K562 (cell line): Measurements from ENCODE around the gene TOGARAM2. TPM values are rescaled to one million over a fixed set of nuclear protein-coding genes. Genes with fewer than 3 reads are reported as not detected.

Experiments used
- CTCF ChIP-seq, 3 experiments: IDR thresholded peaks in 2 of 3; conservative IDR thresholded peaks in 1 of 3; 2 replicates each; pipeline ENCODE4 v1.5.1; 2011 to 2012; ENCODE audit warnings: low read length in 3 of 3, mild to moderate bottlenecking in 3 of 3, control low read depth in 2 of 3, improper control_type of control experiment in 1 of 3, inconsistent platforms in 1 of 3, low read depth in 1 of 3, mixed read lengths in 1 of 3, moderate library complexity in 1 of 3; ENCODE audit not compliant: insufficient read depth in 2 of 3
- DEAF1 ChIP-seq: fragments of 450-650 bp; formaldehyde crosslinking; IDR thresholded peaks from 2 replicates; pipeline ENCODE4 v1.4.0; 2020; ENCODE audit warnings: mild to moderate bottlenecking, moderate library complexity
- FOXK1 ChIP-seq: sonication (generic); formaldehyde crosslinking; IDR thresholded peaks from 2 replicates; pipeline ENCODE4 v1.8.0; 2022; ENCODE audit warnings: missing genetic modification reagents, mild to moderate bottlenecking, borderline replicate concordance
- GATA2 ChIP-seq: sonication (generic); formaldehyde crosslinking; IDR thresholded peaks from 2 replicates; pipeline ENCODE4 v1.4.0; 2020; ENCODE audit warnings: mild to moderate bottlenecking, missing genetic modification reagents
- LCOR ChIP-seq: sonication (generic); formaldehyde crosslinking; IDR thresholded peaks from 2 replicates; pipeline ENCODE4 v1.8.0; 2022; ENCODE audit warnings: mild to moderate bottlenecking, missing genetic modification reagents
- RAD21 ChIP-seq, 2 experiments: fragments of 250-450 bp in 1 of 2; fragments of 450-650 bp in 1 of 2; sonication (Bioruptor Pico) in 1 of 2; formaldehyde crosslinking in 1 of 2; IDR thresholded peaks in 1 of 2; conservative IDR thresholded peaks in 1 of 2; 2 replicates each; pipeline versions ENCODE4 v1.4.0 to v1.8.0; 2020 to 2022; ENCODE audit warnings: mild to moderate bottlenecking in 2 of 2, moderate library complexity in 1 of 2
- polyA plus RNA-seq, 8 experiments: library from polyadenylated mRNA; depleted of rRNA in 4 of 8; stranded (reverse) in 5 of 8; unstranded in 3 of 8; fragments of >200 nt; fragmentation: Nextera tagmentation in 2 of 8; fragmentation: Illumina TruSeq in 1 of 8; extraction: Ambion mirVana in 2 of 8; extraction: Trizol in 1 of 8; gene quantifications; 2 replicates each; pipeline versions ENCODE4 v1.2.1 to v1.2.3, GENCODE V29; 2011 to 2014; ENCODE audit warnings: inconsistent platforms in 1 of 8, missing spikeins in 1 of 8
- total RNA-seq, 7 experiments: library from RNA; depleted of rRNA in 6 of 7; stranded (reverse); fragments of >200 nt in 6 of 7; fragmentation: Illumina TruSeq in 2 of 7; extraction: Trizol in 2 of 7; gene quantifications; 2 replicates each; pipeline versions ENCODE4 v1.2.1 to v1.2.3, GENCODE V29; 2011 to 2021; ENCODE audit warnings: low replicate concordance in 1 of 7
- TF ChIP-seq, protein P1 (sequence below), 2 experiments: fragments of 450-650 bp; formaldehyde crosslinking in 1 of 2; IDR thresholded peaks; 2 replicates each; pipeline versions ENCODE4 v1.4.0 to v1.6.1; 2014 to 2020; ENCODE audit warnings: mild to moderate bottlenecking in 2 of 2, borderline replicate concordance in 1 of 2, low read depth in 1 of 2
- TF ChIP-seq, protein P2 (sequence below): fragments of 450-650 bp; formaldehyde crosslinking; IDR thresholded peaks from 2 replicates; pipeline ENCODE4 v1.4.0; 2020; ENCODE audit warnings: mild to moderate bottlenecking
- TF ChIP-seq, protein P3 (sequence below): sonication (generic); formaldehyde crosslinking; IDR thresholded peaks from 2 replicates; pipeline ENCODE4 v1.8.1; 2022; ENCODE audit warnings: missing genetic modification reagents

TOGARAM2 gene
- total and polyA plus RNA-seq, 9 of the 15 experiments (the other 6 are each of a cell fraction or from before 2014, with no cell fraction given) = not detected

- TF ChIP-seq, protein P1, sequence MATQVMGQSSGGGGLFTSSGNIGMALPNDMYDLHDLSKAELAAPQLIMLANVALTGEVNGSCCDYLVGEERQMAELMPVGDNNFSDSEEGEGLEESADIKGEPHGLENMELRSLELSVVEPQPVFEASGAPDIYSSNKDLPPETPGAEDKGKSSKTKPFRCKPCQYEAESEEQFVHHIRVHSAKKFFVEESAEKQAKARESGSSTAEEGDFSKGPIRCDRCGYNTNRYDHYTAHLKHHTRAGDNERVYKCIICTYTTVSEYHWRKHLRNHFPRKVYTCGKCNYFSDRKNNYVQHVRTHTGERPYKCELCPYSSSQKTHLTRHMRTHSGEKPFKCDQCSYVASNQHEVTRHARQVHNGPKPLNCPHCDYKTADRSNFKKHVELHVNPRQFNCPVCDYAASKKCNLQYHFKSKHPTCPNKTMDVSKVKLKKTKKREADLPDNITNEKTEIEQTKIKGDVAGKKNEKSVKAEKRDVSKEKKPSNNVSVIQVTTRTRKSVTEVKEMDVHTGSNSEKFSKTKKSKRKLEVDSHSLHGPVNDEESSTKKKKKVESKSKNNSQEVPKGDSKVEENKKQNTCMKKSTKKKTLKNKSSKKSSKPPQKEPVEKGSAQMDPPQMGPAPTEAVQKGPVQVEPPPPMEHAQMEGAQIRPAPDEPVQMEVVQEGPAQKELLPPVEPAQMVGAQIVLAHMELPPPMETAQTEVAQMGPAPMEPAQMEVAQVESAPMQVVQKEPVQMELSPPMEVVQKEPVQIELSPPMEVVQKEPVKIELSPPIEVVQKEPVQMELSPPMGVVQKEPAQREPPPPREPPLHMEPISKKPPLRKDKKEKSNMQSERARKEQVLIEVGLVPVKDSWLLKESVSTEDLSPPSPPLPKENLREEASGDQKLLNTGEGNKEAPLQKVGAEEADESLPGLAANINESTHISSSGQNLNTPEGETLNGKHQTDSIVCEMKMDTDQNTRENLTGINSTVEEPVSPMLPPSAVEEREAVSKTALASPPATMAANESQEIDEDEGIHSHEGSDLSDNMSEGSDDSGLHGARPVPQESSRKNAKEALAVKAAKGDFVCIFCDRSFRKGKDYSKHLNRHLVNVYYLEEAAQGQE (IDR thresholded peaks at IDR 0.05; ENCODE audit: borderline replicate concordance) = peak; percentile 18; the same call in 1 of the 2 replicates
- TF ChIP-seq, protein P1 (CRISPR knock-in tag; IDR thresholded peaks at IDR 0.05; ENCODE audit: low read depth) = no peak
- TF ChIP-seq DEAF1 (CRISPR knock-in tag) = 0 out of 2 replicates have a peak, but pooled peaks have one; percentile 29
- TF ChIP-seq, protein P2, sequence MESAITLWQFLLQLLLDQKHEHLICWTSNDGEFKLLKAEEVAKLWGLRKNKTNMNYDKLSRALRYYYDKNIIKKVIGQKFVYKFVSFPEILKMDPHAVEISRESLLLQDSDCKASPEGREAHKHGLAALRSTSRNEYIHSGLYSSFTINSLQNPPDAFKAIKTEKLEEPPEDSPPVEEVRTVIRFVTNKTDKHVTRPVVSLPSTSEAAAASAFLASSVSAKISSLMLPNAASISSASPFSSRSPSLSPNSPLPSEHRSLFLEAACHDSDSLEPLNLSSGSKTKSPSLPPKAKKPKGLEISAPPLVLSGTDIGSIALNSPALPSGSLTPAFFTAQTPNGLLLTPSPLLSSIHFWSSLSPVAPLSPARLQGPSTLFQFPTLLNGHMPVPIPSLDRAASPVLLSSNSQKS (CRISPR knock-in tag) = no peak
- no peak for TF ChIP-seq LCOR (CRISPR knock-in tag)
- TF ChIP-seq CTCF (IDR thresholded peaks at IDR 0.05 in 2 of 3, conservative IDR thresholded peaks at IDR 0.05 in 1 of 3; ENCODE audit: insufficient read depth in 2 of 3, low read depth in 1 of 3, low read length in 3 of 3) = peak in 1 of 3 experiments; percentile 40; a peak in 2 of 6 replicates
- TF ChIP-seq FOXK1 (CRISPR knock-in tag) = no peak
- TF ChIP-seq, protein P3, sequence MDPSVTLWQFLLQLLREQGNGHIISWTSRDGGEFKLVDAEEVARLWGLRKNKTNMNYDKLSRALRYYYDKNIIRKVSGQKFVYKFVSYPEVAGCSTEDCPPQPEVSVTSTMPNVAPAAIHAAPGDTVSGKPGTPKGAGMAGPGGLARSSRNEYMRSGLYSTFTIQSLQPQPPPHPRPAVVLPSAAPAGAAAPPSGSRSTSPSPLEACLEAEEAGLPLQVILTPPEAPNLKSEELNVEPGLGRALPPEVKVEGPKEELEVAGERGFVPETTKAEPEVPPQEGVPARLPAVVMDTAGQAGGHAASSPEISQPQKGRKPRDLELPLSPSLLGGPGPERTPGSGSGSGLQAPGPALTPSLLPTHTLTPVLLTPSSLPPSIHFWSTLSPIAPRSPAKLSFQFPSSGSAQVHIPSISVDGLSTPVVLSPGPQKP (CRISPR knock-in tag) = no peak
- peak; percentile 55; the same call in 1 of the 2 replicates for TF ChIP-seq GATA2 (CRISPR knock-in tag)
- TF ChIP-seq RAD21 (CRISPR knock-in tag; conservative IDR thresholded peaks at IDR 0.05 in 1 of 2, IDR thresholded peaks at IDR 0.05 in 1 of 2) = peak; percentile 61 to 65
These were observed 32.1 kb downstream of the TOGARAM2 start (continued) for GRCh38 chr2:29013057-29013780.
